Measurements from ENCODE around the gene ZNF689.

DNA sequence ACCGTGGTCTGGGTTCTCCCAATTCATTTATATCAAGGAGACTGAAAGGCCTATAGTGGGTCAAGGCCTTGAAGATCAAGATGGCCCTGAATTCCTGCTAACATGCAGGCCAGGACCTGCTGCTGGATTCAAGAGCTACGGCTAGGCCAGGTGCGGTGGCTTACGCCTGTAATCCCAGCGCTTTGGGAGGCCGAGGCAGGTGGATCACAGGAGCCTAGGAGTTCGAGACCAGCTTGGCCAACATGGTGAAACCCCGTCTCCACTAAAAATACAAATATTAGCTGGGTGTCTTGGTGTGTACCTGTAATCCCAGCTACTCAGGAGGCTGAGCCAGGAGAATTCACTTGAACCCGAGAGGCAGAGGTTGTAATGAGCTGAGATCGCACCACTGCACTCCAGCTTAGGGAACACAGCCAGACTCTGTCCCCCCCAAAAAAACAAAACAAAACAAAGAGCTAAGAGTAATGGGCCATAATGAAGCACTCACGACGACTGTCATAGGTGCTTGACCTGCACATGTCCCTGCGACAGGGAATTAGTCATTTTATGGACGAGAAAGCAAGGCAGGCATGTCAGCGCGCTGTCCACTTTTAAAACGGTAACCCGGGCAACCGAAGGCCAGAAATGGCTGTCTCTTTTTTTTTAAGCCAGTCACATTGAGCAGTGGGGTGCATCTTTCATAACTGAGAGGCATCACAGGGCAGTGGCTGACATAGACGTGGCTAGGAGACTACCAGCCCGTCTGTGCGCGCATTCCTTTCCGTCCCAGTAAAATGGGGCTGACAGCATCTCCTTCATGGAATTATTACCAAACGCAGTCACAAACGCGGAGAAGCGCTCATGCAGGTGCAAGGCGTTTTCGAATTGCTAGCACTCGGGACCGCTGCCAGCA is 47.0 kb upstream of the ZNF689 start:
- no peak for TF ChIP-seq POLR2A (IDR thresholded peaks at IDR 0.05; ENCODE audit: low read depth, low read length)
- TF ChIP-seq, protein P1, sequence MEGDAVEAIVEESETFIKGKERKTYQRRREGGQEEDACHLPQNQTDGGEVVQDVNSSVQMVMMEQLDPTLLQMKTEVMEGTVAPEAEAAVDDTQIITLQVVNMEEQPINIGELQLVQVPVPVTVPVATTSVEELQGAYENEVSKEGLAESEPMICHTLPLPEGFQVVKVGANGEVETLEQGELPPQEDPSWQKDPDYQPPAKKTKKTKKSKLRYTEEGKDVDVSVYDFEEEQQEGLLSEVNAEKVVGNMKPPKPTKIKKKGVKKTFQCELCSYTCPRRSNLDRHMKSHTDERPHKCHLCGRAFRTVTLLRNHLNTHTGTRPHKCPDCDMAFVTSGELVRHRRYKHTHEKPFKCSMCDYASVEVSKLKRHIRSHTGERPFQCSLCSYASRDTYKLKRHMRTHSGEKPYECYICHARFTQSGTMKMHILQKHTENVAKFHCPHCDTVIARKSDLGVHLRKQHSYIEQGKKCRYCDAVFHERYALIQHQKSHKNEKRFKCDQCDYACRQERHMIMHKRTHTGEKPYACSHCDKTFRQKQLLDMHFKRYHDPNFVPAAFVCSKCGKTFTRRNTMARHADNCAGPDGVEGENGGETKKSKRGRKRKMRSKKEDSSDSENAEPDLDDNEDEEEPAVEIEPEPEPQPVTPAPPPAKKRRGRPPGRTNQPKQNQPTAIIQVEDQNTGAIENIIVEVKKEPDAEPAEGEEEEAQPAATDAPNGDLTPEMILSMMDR (conservative IDR thresholded peaks at IDR 0.05; ENCODE audit: low read depth, low read length) = no peak
- TF ChIP-seq CHD1 (IDR thresholded peaks at IDR 0.05; ENCODE audit: low read depth, low read length) = no peak
- no peak for TF ChIP-seq MAZ (IDR thresholded peaks at IDR 0.05; ENCODE audit: borderline replicate concordance, low read depth, low read length)
- TF ChIP-seq, protein P2, sequence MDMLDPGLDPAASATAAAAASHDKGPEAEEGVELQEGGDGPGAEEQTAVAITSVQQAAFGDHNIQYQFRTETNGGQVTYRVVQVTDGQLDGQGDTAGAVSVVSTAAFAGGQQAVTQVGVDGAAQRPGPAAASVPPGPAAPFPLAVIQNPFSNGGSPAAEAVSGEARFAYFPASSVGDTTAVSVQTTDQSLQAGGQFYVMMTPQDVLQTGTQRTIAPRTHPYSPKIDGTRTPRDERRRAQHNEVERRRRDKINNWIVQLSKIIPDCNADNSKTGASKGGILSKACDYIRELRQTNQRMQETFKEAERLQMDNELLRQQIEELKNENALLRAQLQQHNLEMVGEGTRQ (IDR thresholded peaks at IDR 0.05; ENCODE audit: low read depth, low read length) = no peak
- TF ChIP-seq, protein P3, sequence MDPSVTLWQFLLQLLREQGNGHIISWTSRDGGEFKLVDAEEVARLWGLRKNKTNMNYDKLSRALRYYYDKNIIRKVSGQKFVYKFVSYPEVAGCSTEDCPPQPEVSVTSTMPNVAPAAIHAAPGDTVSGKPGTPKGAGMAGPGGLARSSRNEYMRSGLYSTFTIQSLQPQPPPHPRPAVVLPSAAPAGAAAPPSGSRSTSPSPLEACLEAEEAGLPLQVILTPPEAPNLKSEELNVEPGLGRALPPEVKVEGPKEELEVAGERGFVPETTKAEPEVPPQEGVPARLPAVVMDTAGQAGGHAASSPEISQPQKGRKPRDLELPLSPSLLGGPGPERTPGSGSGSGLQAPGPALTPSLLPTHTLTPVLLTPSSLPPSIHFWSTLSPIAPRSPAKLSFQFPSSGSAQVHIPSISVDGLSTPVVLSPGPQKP (IDR thresholded peaks at IDR 0.05; ENCODE audit: borderline replicate concordance, low read depth, low read length) = no peak
- TF ChIP-seq FOS (IDR thresholded peaks at IDR 0.05; ENCODE audit: low read depth, low read length) = no peak
- TF ChIP-seq MAFK (IDR thresholded peaks at IDR 0.05; ENCODE audit: low read depth, low read length) = no peak
- TF ChIP-seq CEBPB (IDR thresholded peaks at IDR 0.05; ENCODE audit: low read depth, low read length) = no peak
- TF ChIP-seq RFX5 (IDR thresholded peaks at IDR 0.05; ENCODE audit: low read depth, low read length) = no peak

Data from IMR-90 (cell line).